DMS114 treated with DMSO at 0.1 percent for 48 hours (cell line): Measurements from ENCODE around the gene SPTB.
A peak's percentile ranks its signal among the peaks of the same experiment; 100 is the strongest.

ENCODE experiments used
- DNase-seq: peaks from one replicate; lab custom pipeline; 2025; ENCODE audit not compliant: unreplicated experiment; lab: John Stamatoyannopoulos, UW

Gene SPTB

GRCh38 chr14:64768401-64769095, 111.2 kb downstream of the SPTB start:
- DNase-seq, result no peak

- DNase-seq, result no peak
These were observed 112.3 kb downstream of the SPTB start for GRCh38 chr14:64767215-64767964.

- DNase-seq, result no peak
These were observed 113.1 kb downstream of the SPTB start for GRCh38 chr14:64766430-64767151.

- DNase-seq, result no peak
These were observed 113.9 kb downstream of the SPTB start for GRCh38 chr14:64765740-64766302.

- peak; percentile 31 for DNase-seq
These were observed 114.8 kb downstream of the SPTB start for GRCh38 chr14:64764641-64765520.

GRCh38 chr14:64763801-64764621, 115.7 kb downstream of the SPTB start:
- DNase-seq, result no peak

GRCh38 chr14:64763085-64763782, 116.5 kb downstream of the SPTB start:
- no peak for DNase-seq

- DNase-seq, result no peak
These were observed 117.4 kb downstream of the SPTB start for GRCh38 chr14:64762044-64763034.

- no peak for DNase-seq
These were observed 118.2 kb downstream of the SPTB start for GRCh38 chr14:64761441-64762043.

GRCh38 chr14:64760916-64761315, 118.8 kb downstream of the SPTB start:
- DNase-seq, result no peak

- DNase-seq, result peak; percentile 9
These were observed 119.5 kb downstream of the SPTB start for GRCh38 chr14:64760146-64760755.

- DNase-seq, result no peak
These were observed 120.2 kb downstream of the SPTB start for GRCh38 chr14:64759555-64759938.

- DNase-seq, result no peak
These were observed 120.8 kb downstream of the SPTB start for GRCh38 chr14:64758691-64759554.

- no peak for DNase-seq
These were observed 121.6 kb downstream of the SPTB start for GRCh38 chr14:64758025-64758521.

- DNase-seq, result no peak
These were observed 122.1 kb downstream of the SPTB start for GRCh38 chr14:64757601-64758000.

- no peak for DNase-seq
These were observed 123.0 kb downstream of the SPTB start for GRCh38 chr14:64756712-64757111.
